ENCODE data around the gene TBC1D9.

- no peak for TF ChIP-seq CTCF (IDR thresholded peaks at IDR 0.05)
- TF ChIP-seq POLR2A (IDR thresholded peaks at IDR 0.05) = no peak
- no peak for TF ChIP-seq EP300 (IDR thresholded peaks at IDR 0.05)
- TF ChIP-seq POLR2AphosphoS5 (IDR thresholded peaks at IDR 0.05) = no peak
Observed at GRCh38 chr4:140703463-140703862, 52.7 kb downstream of the TBC1D9 start.
